Measurements from ENCODE around the gene C2orf69.

DNA sequence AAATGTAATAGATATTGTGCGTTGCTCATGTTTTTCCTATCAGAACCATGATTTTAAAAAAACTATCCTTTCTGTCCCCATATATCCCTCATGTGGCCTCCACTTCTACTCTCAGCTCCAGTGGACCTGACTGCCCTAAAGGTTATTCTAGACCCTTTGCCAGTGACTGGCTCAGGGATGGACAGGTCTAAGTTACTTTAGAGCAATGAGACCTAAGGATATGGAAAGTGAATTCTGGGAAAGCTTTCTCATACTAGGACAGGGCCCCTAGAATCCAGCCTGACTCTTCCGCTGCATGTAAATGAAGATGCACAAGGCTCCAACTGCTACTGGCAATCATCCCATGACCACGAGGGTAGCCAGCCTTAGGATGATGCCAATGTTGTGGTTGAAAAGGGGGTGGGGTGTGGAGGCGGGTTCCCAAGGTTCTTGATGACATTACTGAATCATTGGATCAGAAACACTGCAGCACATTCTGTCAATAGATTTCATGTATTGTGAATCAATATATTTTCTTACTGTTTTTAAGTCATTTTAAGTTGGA lies 21.3 kb downstream of the C2orf69 start:
- TF ChIP-seq, protein P1, sequence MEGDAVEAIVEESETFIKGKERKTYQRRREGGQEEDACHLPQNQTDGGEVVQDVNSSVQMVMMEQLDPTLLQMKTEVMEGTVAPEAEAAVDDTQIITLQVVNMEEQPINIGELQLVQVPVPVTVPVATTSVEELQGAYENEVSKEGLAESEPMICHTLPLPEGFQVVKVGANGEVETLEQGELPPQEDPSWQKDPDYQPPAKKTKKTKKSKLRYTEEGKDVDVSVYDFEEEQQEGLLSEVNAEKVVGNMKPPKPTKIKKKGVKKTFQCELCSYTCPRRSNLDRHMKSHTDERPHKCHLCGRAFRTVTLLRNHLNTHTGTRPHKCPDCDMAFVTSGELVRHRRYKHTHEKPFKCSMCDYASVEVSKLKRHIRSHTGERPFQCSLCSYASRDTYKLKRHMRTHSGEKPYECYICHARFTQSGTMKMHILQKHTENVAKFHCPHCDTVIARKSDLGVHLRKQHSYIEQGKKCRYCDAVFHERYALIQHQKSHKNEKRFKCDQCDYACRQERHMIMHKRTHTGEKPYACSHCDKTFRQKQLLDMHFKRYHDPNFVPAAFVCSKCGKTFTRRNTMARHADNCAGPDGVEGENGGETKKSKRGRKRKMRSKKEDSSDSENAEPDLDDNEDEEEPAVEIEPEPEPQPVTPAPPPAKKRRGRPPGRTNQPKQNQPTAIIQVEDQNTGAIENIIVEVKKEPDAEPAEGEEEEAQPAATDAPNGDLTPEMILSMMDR (IDR thresholded peaks at IDR 0.05) = no peak
- TF ChIP-seq ZFX (IDR thresholded peaks at IDR 0.05; ENCODE audit: borderline replicate concordance) = no peak

Measured in 22Rv1 (cell line).